H1 (cell line): Measurements from ENCODE around the gene PRTN3. TPM values are rescaled to one million over a fixed set of nuclear protein-coding genes. Genes with fewer than 3 reads are reported as not detected.

ENCODE experiments used
- CTCF ChIA-PET: fragments of 300-600 bp; sonication (Branson Sonifier 250); formaldehyde crosslinking; loops from one replicate; lab custom pipeline; 2021; ENCODE audit not compliant: partially characterized antibody; lab: Charles Lee
- POLR2A ChIA-PET: fragments of 300-600 bp; sonication (Branson Sonifier 250); formaldehyde crosslinking; loops from one replicate; lab custom pipeline; 2021; ENCODE audit warnings: inconsistent platforms; ENCODE audit not compliant: partially characterized antibody; lab: Charles Lee
- DNase-seq, 2 experiments: peaks; one replicate each; pipeline versions ENCODE4 v3.0.0 to v3.0.0-alpha.2; 2010 to 2022; ENCODE audit warnings: low spot score in 2 of 2, low read depth in 1 of 2, mixed read lengths in 1 of 2
- FAIRE-seq: peaks from 2 replicates; lab custom pipeline; 2011; peaks lifted over from hg19 to GRCh38; lab: Jason Lieb, UNC
- H2AFZ ChIP-seq: 2 replicates; pipeline ENCODE4 v1.8.1; 2012; ENCODE audit warnings: low read length, inconsistent platforms
- H2AK5ac ChIP-seq: 2 replicates; pipeline ENCODE4 v1.6.1; 2013; ENCODE audit warnings: low read depth, low read length
- H2BK120ac ChIP-seq: replicated peaks from 2 replicates; pipeline ENCODE3; 2013; ENCODE audit warnings: low read depth, low read length, inconsistent platforms
- H2BK12ac ChIP-seq: 2 replicates; pipeline ENCODE4 v1.6.1; 2013; ENCODE audit warnings: low read depth, low read length
- H2BK15ac ChIP-seq: 2 replicates; pipeline ENCODE4 v1.6.1; 2013; ENCODE audit warnings: low read length
- H2BK20ac ChIP-seq: 2 replicates; pipeline ENCODE4 v1.6.1; 2013; ENCODE audit warnings: low read length
- H2BK5ac ChIP-seq: 2 replicates; pipeline ENCODE4 v1.6.1; 2013; ENCODE audit warnings: low read depth, low read length
- H3K14ac ChIP-seq: 2 replicates; pipeline ENCODE4 v1.6.1; 2013; ENCODE audit warnings: inconsistent platforms; ENCODE audit not compliant: insufficient read length
- H3K18ac ChIP-seq: 2 replicates; pipeline ENCODE4 v1.6.1; 2013; ENCODE audit warnings: low read length; ENCODE audit errors: extremely low read depth
- H3K23ac ChIP-seq: 2 replicates; pipeline ENCODE4 v1.6.1; 2013; ENCODE audit warnings: inconsistent platforms; ENCODE audit not compliant: insufficient read length
- H3K23me2 ChIP-seq: 2 replicates; pipeline ENCODE4 v1.6.1; 2013; ENCODE audit warnings: low read depth, low read length
- H3K27ac ChIP-seq: 2 replicates; pipeline ENCODE4 v1.6.1; 2011; ENCODE audit warnings: low read depth, low read length, inconsistent platforms
- H3K27me3 ChIP-seq, 4 experiments: replicated peaks in 1 of 4; 1 replicate in 1 of 4; 2 replicates in 3 of 4; pipeline versions ENCODE4 v1.6.1 to v1.8.1; 2011 to 2013; ENCODE audit warnings: low read length in 3 of 4, mild to moderate bottlenecking in 3 of 4, inconsistent platforms in 2 of 4, mixed read lengths in 2 of 4, moderate library complexity in 1 of 4; ENCODE audit not compliant: control insufficient read depth in 3 of 4, insufficient read depth in 3 of 4; ENCODE audit errors: extremely low read depth in 1 of 4
- H3K36me3 ChIP-seq, 4 experiments: 2 replicates each; pipeline versions ENCODE4 v1.6.1 to v1.8.1; 2011 to 2013; ENCODE audit warnings: mild to moderate bottlenecking in 4 of 4, low read length in 3 of 4, moderate library complexity in 2 of 4, control low read depth in 1 of 4, inconsistent platforms in 1 of 4; ENCODE audit not compliant: insufficient read depth in 4 of 4, control insufficient read depth in 2 of 4
- H3K4ac ChIP-seq: replicated peaks from 2 replicates; pipeline ENCODE3; 2013; ENCODE audit warnings: low read length, low read depth, mixed read lengths, inconsistent platforms; ENCODE audit not compliant: insufficient read length
- H3K4me1 ChIP-seq, 4 experiments: replicated peaks in 1 of 4; 1 replicate in 1 of 4; 2 replicates in 3 of 4; pipeline versions ENCODE4 v1.6.1 to v1.8.1; 2011 to 2013; ENCODE audit warnings: low read length in 3 of 4, inconsistent platforms in 2 of 4, mixed read lengths in 1 of 4; ENCODE audit not compliant: insufficient read depth in 4 of 4, control insufficient read depth in 3 of 4
- H3K4me2 ChIP-seq, 2 experiments: 2 replicates each; pipeline versions ENCODE4 v1.6.1 to v1.8.1; 2011 to 2013; ENCODE audit warnings: low read depth in 2 of 2, low read length in 2 of 2, control low read depth in 1 of 2, inconsistent platforms in 1 of 2, mild to moderate bottlenecking in 1 of 2; ENCODE audit not compliant: insufficient read depth in 1 of 2
- H3K4me3 ChIP-seq, 4 experiments: fragments of 200-600, 300-600 bp in 1 of 4; sonication (generic), shearing (Covaris generic), sonication (Bioruptor Twin) in 1 of 4; 2 replicates each; pipeline versions ENCODE4 v1.5.1 to v1.8.1; 2011 to 2016; ENCODE audit warnings: low read length in 4 of 4, low read depth in 3 of 4, control low read depth in 2 of 4, inconsistent platforms in 2 of 4, mild to moderate bottlenecking in 2 of 4, mixed read lengths in 1 of 4, moderate library complexity in 1 of 4; ENCODE audit not compliant: insufficient read depth in 2 of 4; ENCODE audit errors: extremely low read depth in 1 of 4
- H3K56ac ChIP-seq: replicated peaks from 2 replicates; pipeline ENCODE3; 2013; ENCODE audit warnings: low read depth, mild to moderate bottlenecking, mixed read lengths, low read length, inconsistent platforms; ENCODE audit not compliant: insufficient read length
- H3K79me1 ChIP-seq: 2 replicates; pipeline ENCODE4 v1.6.1; 2013; ENCODE audit warnings: low read depth, low read length, control low read depth
- H3K79me2 ChIP-seq, 2 experiments: 2 replicates each; pipeline versions ENCODE4 v1.6.1 to v1.8.1; 2012 to 2013; ENCODE audit warnings: low read length in 2 of 2, mild to moderate bottlenecking in 2 of 2, inconsistent platforms in 1 of 2; ENCODE audit not compliant: insufficient read depth in 2 of 2, control insufficient read depth in 1 of 2
- H3K9ac ChIP-seq, 4 experiments: replicated peaks in 1 of 4; 1 replicate in 1 of 4; 2 replicates in 3 of 4; pipeline versions ENCODE4 v1.6.1 to v1.8.1; 2011 to 2013; ENCODE audit warnings: low read depth in 3 of 4, low read length in 3 of 4, control low read depth in 2 of 4, mild to moderate bottlenecking in 2 of 4, moderate library complexity in 2 of 4, inconsistent platforms in 1 of 4; ENCODE audit errors: extremely low read depth in 1 of 4
- H3K9me3 ChIP-seq, 2 experiments: 2 replicates each; pipeline versions ENCODE4 v1.6.1 to v1.8.1; 2012 to 2013; ENCODE audit warnings: mild to moderate bottlenecking in 2 of 2, moderate library complexity in 2 of 2, control low read depth in 1 of 2, inconsistent platforms in 1 of 2, low read depth in 1 of 2, low read length in 1 of 2, mixed read lengths in 1 of 2; ENCODE audit not compliant: insufficient read depth in 2 of 2
- H4K20me1 ChIP-seq, 2 experiments: replicated peaks in 1 of 2; 2 replicates each; pipeline versions ENCODE3 to v1.8.1; 2011 to 2013; ENCODE audit warnings: inconsistent platforms in 2 of 2, low read length in 2 of 2, mild to moderate bottlenecking in 1 of 2; ENCODE audit not compliant: insufficient read depth in 2 of 2, control insufficient read depth in 1 of 2
- H4K5ac ChIP-seq: 2 replicates; pipeline ENCODE4 v1.6.1; 2013; ENCODE audit warnings: low read length, low read depth, mixed read lengths, inconsistent platforms; ENCODE audit not compliant: insufficient read length
- H4K8ac ChIP-seq: 2 replicates; pipeline ENCODE4 v1.8.0; 2013; ENCODE audit warnings: mild to moderate bottlenecking, moderate library complexity, low read length, inconsistent platforms; ENCODE audit not compliant: insufficient read depth; ENCODE audit errors: extremely low read depth
- H4K91ac ChIP-seq: replicated peaks from 2 replicates; pipeline ENCODE3; 2013; ENCODE audit warnings: low read length, mixed read lengths, inconsistent platforms; ENCODE audit not compliant: insufficient read length
- ASH2L ChIP-seq: fragments of 200-600, 300-600 bp; sonication (generic); IDR thresholded peaks from one replicate; pipeline ENCODE4 v1.7.1; 2017; ENCODE audit warnings: low read length
- BCL11A ChIP-seq, 2 experiments: IDR thresholded peaks; one replicate each; pipeline ENCODE4 v1.6.1; 2011; ENCODE audit warnings: low read depth in 2 of 2, low read length in 2 of 2, mild to moderate bottlenecking in 2 of 2
- CBX5 ChIP-seq: fragments of 300-800, 300-1000 bp; sonication (generic); IDR thresholded peaks from 2 replicates; pipeline ENCODE4 v1.7.1; 2016; ENCODE audit warnings: antibody characterized with exemption, low read length, low read depth
- CHD1 ChIP-seq: IDR thresholded peaks from 2 replicates; pipeline ENCODE4 v1.6.1; 2012; ENCODE audit warnings: low read depth, low read length, improper control_type of control experiment
- CTCF ChIP-seq, 3 experiments: IDR thresholded peaks; 1 replicate in 2 of 3; 2 replicates in 1 of 3; pipeline versions ENCODE4 v1.5.1 to v1.6.1; 2011; ENCODE audit warnings: low read length in 3 of 3, mild to moderate bottlenecking in 3 of 3, inconsistent platforms in 2 of 3, low read depth in 1 of 3, moderate library complexity in 1 of 3; ENCODE audit not compliant: insufficient read depth in 1 of 3; ENCODE audit errors: control extremely low read depth in 1 of 3
- EGR1 ChIP-seq: IDR thresholded peaks from 2 replicates; pipeline ENCODE4 v1.6.1; 2011; ENCODE audit warnings: low read depth, low read length, borderline replicate concordance
- KDM5A ChIP-seq: fragments of 200-600 bp; IDR thresholded peaks from 2 replicates; pipeline ENCODE4 v1.7.1; 2012; ENCODE audit warnings: mild to moderate bottlenecking, low read length, inconsistent platforms, mixed read lengths
- RFX5 ChIP-seq: IDR thresholded peaks from 2 replicates; pipeline ENCODE4 v1.6.1; 2011; ENCODE audit warnings: low read depth, low read length, improper control_type of control experiment, borderline replicate concordance
- TCF12 ChIP-seq: IDR thresholded peaks from 2 replicates; pipeline ENCODE4 v1.6.1; 2011; ENCODE audit warnings: low read depth, mild to moderate bottlenecking, low read length
- WGBS, 2 experiments: shearing (Covaris generic) in 1 of 2; methylation state at CpG; one replicate each; pipeline versions ENCODE4 v1.1.6 to v1.1.7; 2013 to 2015; ENCODE audit warnings: low lambda C conversion rate in 2 of 2, mixed read lengths in 2 of 2, inconsistent platforms in 1 of 2, low coverage in 1 of 2, missing lambda C conversion rate in 1 of 2; ENCODE audit not compliant: insufficient replicate concordance in 2 of 2, insufficient coverage in 1 of 2, insufficient read length in 1 of 2; ENCODE audit errors: extremely low coverage in 1 of 2, missing lambda C conversion rate in 1 of 2; 5-methylcytosine and 5-hydroxymethylcytosine counted together
- polyA plus RNA-seq, 7 experiments: library from polyadenylated mRNA; depleted of rRNA in 3 of 7; stranded (reverse) in 5 of 7; unstranded in 2 of 7; fragments of >200 nt in 5 of 7; fragments of 200-250 nt in 2 of 7; gene quantifications; 1 replicate in 5 of 7; 2 replicates in 1 of 7; 4 replicates in 1 of 7; pipeline versions ENCODE4 v1.2.1 to v1.2.3, GENCODE V29; 2011 to 2013; ENCODE audit warnings: missing spikeins in 2 of 7, mixed read lengths in 2 of 7
- total RNA-seq: library from RNA; stranded (reverse); fragmentation: NEBNext Ultra II Directional; extraction: Animal tissue kit (Norgen Biotek cat#: 25700); gene quantifications from 2 replicates; pipeline ENCODE4 v1.2.1, GENCODE V29; 2021

PRTN3 gene
- total and polyA plus RNA-seq, 2 of the 8 experiments (the other 6 are each of a cell fraction or from before 2014, with no cell fraction given) = 0.39 to 2.1 TPM

GRCh38 chr19:881385-882071 is 40.7 kb downstream of the PRTN3 start:
- no peak overlapping the region for H3K18ac ChIP-seq
- FAIRE-seq = no peak
- no peak overlapping the region for H4K5ac ChIP-seq

More at GRCh38 chr19:881385-882071, 40.7 kb downstream of the PRTN3 start:
- Histone ChIP-seq H4K91ac (no peak overlapping the region), H3K9ac (no peak overlapping the region), H3K79me2 (no peaks in the 10 kb centered on the region), H2AFZ (no peak overlapping the region), H3K56ac (no peak overlapping the region), H3K27me3 (no peaks in the 10 kb centered on the region), H3K23ac (no peak overlapping the region), H3K79me1 (no peaks in the 10 kb centered on the region), H3K14ac (no peak overlapping the region), H2BK12ac (no peak overlapping the region), H2BK120ac (no peak overlapping the region), H3K4me1 (no peaks in the 10 kb centered on the region), H3K4me3 (no peak overlapping the region), H4K8ac (no peak overlapping the region), H3K36me3 (peaks cover 0 to 26% (median 6%) of the 10 kb centered on the region in 4 experiments; a peak in 5 of 8 replicates), H2BK15ac (no peak overlapping the region), H3K9me3 (no peaks in the 10 kb centered on the region), H4K20me1 (peaks cover 5% of the 10 kb centered on the region in 2 experiments), H3K23me2 (no peaks in the 10 kb centered on the region), H2AK5ac (no peak overlapping the region), H2BK20ac (no peak overlapping the region), H3K4ac (no peak overlapping the region), H3K27ac (no peak overlapping the region; the same call in 1 of the 2 replicates), H3K4me2 (no peak overlapping the region), H2BK5ac (no peak overlapping the region)
- DNase-seq = no peak
- ChIA-PET CTCF (interaction anchor here (0.6 to 2.1 kb wide), 8 partner anchors 14 to 386 kb away, joined by 3 to 11 read pairs (median 3); no protein-coding TSS in a partner anchor), POLR2A (interaction anchor here (11.5 kb wide), 1 partner anchor 8 kb away, joined by 82 read pairs; the partner anchor contains the start of genes MED16 and RNU6-9)
- 95% methylated on average over 34 of the region's 34 CpGs; no CpG with 5 or more reads in 1 of the 2 experiments for WGBS, 2 experiments
- TF ChIP-seq CBX5 (no peak), ASH2L (no peak), BCL11A (IDR thresholded peaks at IDR 0.05; ENCODE audit: low read depth in 2 of 2, low read length in 2 of 2) (no peak), KDM5A (no peak), EGR1 (no peak), CHD1 (no peak), RFX5 (no peak), TCF12 (no peak), CTCF (IDR thresholded peaks at IDR 0.05; ENCODE audit: control extremely low read depth in 1 of 3, insufficient read depth in 1 of 3, low read depth in 1 of 3, low read length in 3 of 3) (no peak)
